H9 (cell line): Measurements from ENCODE around the gene GALNT15. TPM values are rescaled to one million over a fixed set of nuclear protein-coding genes. Genes with fewer than 3 reads are reported as not detected.

ENCODE experiments used
- DNase-seq: peaks from one replicate; pipeline ENCODE4 v3.0.0-alpha.2; 2017
- H2AFZ ChIP-seq: one replicate; pipeline ENCODE4 v1.6.1; 2013; ENCODE audit warnings: mild to moderate bottlenecking, low read length, control low read depth, moderate library complexity
- H2AK5ac ChIP-seq: 2 replicates; pipeline ENCODE4 v1.6.1; 2013; ENCODE audit warnings: low read length, control low read depth, mixed read lengths; ENCODE audit not compliant: insufficient read length
- H2BK120ac ChIP-seq: one replicate; pipeline ENCODE4 v1.6.1; 2013; ENCODE audit warnings: low read depth, mild to moderate bottlenecking, low read length, control low read depth, inconsistent platforms; ENCODE audit not compliant: poor library complexity, severe bottlenecking
- H2BK12ac ChIP-seq: 2 replicates; pipeline ENCODE4 v1.6.1; 2013; ENCODE audit warnings: low read length, control low read depth, mixed read lengths, low read depth; ENCODE audit not compliant: insufficient read length
- H2BK15ac ChIP-seq: 2 replicates; pipeline ENCODE4 v1.6.1; 2013; ENCODE audit warnings: low read depth, low read length, control low read depth
- H2BK20ac ChIP-seq: one replicate; pipeline ENCODE4 v1.6.1; 2013; ENCODE audit warnings: low read depth, mild to moderate bottlenecking, low read length, control low read depth, inconsistent platforms; ENCODE audit not compliant: poor library complexity, severe bottlenecking
- H2BK5ac ChIP-seq: 2 replicates; pipeline ENCODE4 v1.6.1; 2013; ENCODE audit warnings: low read length, control low read depth, mixed read lengths; ENCODE audit not compliant: insufficient read length
- H3K14ac ChIP-seq: 2 replicates; pipeline ENCODE4 v1.6.1; 2013; ENCODE audit warnings: low read length, control low read depth; ENCODE audit not compliant: insufficient read depth
- H3K18ac ChIP-seq: 2 replicates; pipeline ENCODE4 v1.6.1; 2013; ENCODE audit warnings: low read depth, mild to moderate bottlenecking, mixed read lengths, low read length, control low read depth; ENCODE audit not compliant: insufficient read length
- H3K23ac ChIP-seq: 2 replicates; pipeline ENCODE4 v1.6.1; 2013; ENCODE audit warnings: low read length, control low read depth, mixed read lengths, low read depth; ENCODE audit not compliant: insufficient read length
- H3K23me2 ChIP-seq: 2 replicates; pipeline ENCODE4 v1.6.1; 2013; ENCODE audit warnings: low read depth, mild to moderate bottlenecking, mixed read lengths, low read length, control low read depth; ENCODE audit not compliant: insufficient read length, poor library complexity, severe bottlenecking
- H3K27ac ChIP-seq: 2 replicates; pipeline ENCODE4 v1.5.1; 2013; ENCODE audit warnings: low read length, control low read depth, mixed read lengths, low read depth; ENCODE audit not compliant: insufficient read length
- H3K27me3 ChIP-seq: 2 replicates; pipeline ENCODE4 v1.6.1; 2013; ENCODE audit warnings: low read length, control low read depth, inconsistent platforms; ENCODE audit not compliant: insufficient read depth
- H3K4ac ChIP-seq: 2 replicates; pipeline ENCODE4 v1.6.1; 2013; ENCODE audit warnings: low read depth, mild to moderate bottlenecking, control low read depth, inconsistent platforms, low read length, moderate library complexity
- H3K4me1 ChIP-seq: 2 replicates; pipeline ENCODE4 v1.6.1; 2013; ENCODE audit warnings: low read length, control low read depth, inconsistent platforms; ENCODE audit not compliant: insufficient read depth
- H3K4me2 ChIP-seq: 2 replicates; pipeline ENCODE4 v1.6.1; 2013; ENCODE audit warnings: low read length, control low read depth, mixed read lengths; ENCODE audit not compliant: insufficient read length, insufficient read depth
- H3K56ac ChIP-seq: 2 replicates; pipeline ENCODE4 v1.6.1; 2013; ENCODE audit warnings: low read depth, mild to moderate bottlenecking, mixed read lengths, low read length, control low read depth; ENCODE audit not compliant: insufficient read length
- H3K79me1 ChIP-seq: 2 replicates; pipeline ENCODE4 v1.6.1; 2013; ENCODE audit warnings: low read depth, mild to moderate bottlenecking, moderate library complexity, low read length, control low read depth, inconsistent platforms; ENCODE audit not compliant: insufficient read depth, poor library complexity, severe bottlenecking
- H3K79me2 ChIP-seq: 2 replicates; pipeline ENCODE4 v1.6.1; 2013; ENCODE audit warnings: low read length, control low read depth, inconsistent platforms; ENCODE audit not compliant: insufficient read depth
- H3K9ac ChIP-seq: 2 replicates; pipeline ENCODE4 v1.6.1; 2013; ENCODE audit warnings: low read length, control low read depth, mixed read lengths; ENCODE audit not compliant: insufficient read length; ENCODE audit errors: extremely low read depth
- H3K9me3 ChIP-seq: one replicate; pipeline ENCODE4 v1.6.1; 2013; ENCODE audit warnings: low read depth, low read length, inconsistent platforms; ENCODE audit not compliant: control insufficient read depth
- H3T11ph ChIP-seq: one replicate; pipeline ENCODE4 v1.6.1; 2013; ENCODE audit warnings: mild to moderate bottlenecking, low read length, control low read depth, inconsistent platforms
- H4K20me1 ChIP-seq: one replicate; pipeline ENCODE4 v1.6.1; 2013; ENCODE audit not compliant: control insufficient read depth, insufficient read length, insufficient read depth
- H4K5ac ChIP-seq: 2 replicates; pipeline ENCODE4 v1.6.1; 2013; ENCODE audit warnings: low read depth, mild to moderate bottlenecking, mixed read lengths, low read length, control low read depth; ENCODE audit not compliant: insufficient read length
- H4K8ac ChIP-seq: replicated peaks from 2 replicates; pipeline ENCODE4 v1.6.1; 2013; ENCODE audit warnings: low read length, control low read depth, mixed read lengths, low read depth; ENCODE audit not compliant: insufficient read length
- H4K91ac ChIP-seq: 2 replicates; pipeline ENCODE4 v1.6.1; 2013; ENCODE audit warnings: low read depth, mild to moderate bottlenecking, moderate library complexity, mixed read lengths, low read length, control low read depth; ENCODE audit not compliant: insufficient read length
- H3K27ac Mint-ChIP-seq, 3 experiments: 2 replicates in 2 of 3; 3 replicates in 1 of 3; pipeline ENCODE4 v1.8.0; 2020 to 2021; ENCODE audit warnings: mixed read lengths in 3 of 3, mild to moderate bottlenecking in 1 of 3, moderate library complexity in 1 of 3
- H3K27me3 Mint-ChIP-seq: 2 replicates; pipeline ENCODE4 v1.8.0; 2021; ENCODE audit warnings: low read depth, mild to moderate bottlenecking, moderate library complexity, mixed read lengths
- H3K36me3 Mint-ChIP-seq, 3 experiments: 2 replicates in 2 of 3; 3 replicates in 1 of 3; pipeline ENCODE4 v1.8.0; 2020 to 2021; ENCODE audit warnings: low read depth in 3 of 3, mixed read lengths in 3 of 3; ENCODE audit not compliant: insufficient read depth in 1 of 3
- H3K4me1 Mint-ChIP-seq, 2 experiments: 2 replicates each; pipeline ENCODE4 v1.8.0; 2020; ENCODE audit warnings: mixed read lengths in 2 of 2
- H3K4me3 Mint-ChIP-seq, 2 experiments: 2 replicates in 1 of 2; 3 replicates in 1 of 2; pipeline ENCODE4 v1.8.0; 2020 to 2021; ENCODE audit warnings: mild to moderate bottlenecking in 2 of 2, mixed read lengths in 2 of 2, moderate library complexity in 1 of 2
- H3K9me3 Mint-ChIP-seq, 2 experiments: 2 replicates in 1 of 2; 3 replicates in 1 of 2; pipeline ENCODE4 v1.8.0; 2020; ENCODE audit warnings: mild to moderate bottlenecking in 2 of 2, mixed read lengths in 2 of 2, moderate library complexity in 1 of 2
- WGBS: extraction: QIAGEN DNeasy Blood & Tissue Kit; methylation state at CpG from one replicate; pipeline ENCODE4 v1.1.7; 2013; ENCODE audit warnings: missing lambda C conversion rate, low lambda C conversion rate, mixed read lengths; ENCODE audit not compliant: insufficient read length; ENCODE audit errors: extremely low coverage; 5-methylcytosine and 5-hydroxymethylcytosine counted together
- total RNA-seq: library from RNA; stranded (reverse); gene quantifications from 2 replicates; pipeline ENCODE4 v1.2.1, GENCODE V29; 2021
- TF ChIP-seq, protein P1 (sequence below): fragments of 200-600 bp; sonication (generic); conservative IDR thresholded peaks from 3 replicates; pipeline ENCODE4 v1.8.0; 2021; ENCODE audit warnings: antibody characterized with exemption, mild to moderate bottlenecking

The GALNT15 gene
- total RNA-seq, 1 experiment from 2014 or later: 0.04 TPM

DNA sequence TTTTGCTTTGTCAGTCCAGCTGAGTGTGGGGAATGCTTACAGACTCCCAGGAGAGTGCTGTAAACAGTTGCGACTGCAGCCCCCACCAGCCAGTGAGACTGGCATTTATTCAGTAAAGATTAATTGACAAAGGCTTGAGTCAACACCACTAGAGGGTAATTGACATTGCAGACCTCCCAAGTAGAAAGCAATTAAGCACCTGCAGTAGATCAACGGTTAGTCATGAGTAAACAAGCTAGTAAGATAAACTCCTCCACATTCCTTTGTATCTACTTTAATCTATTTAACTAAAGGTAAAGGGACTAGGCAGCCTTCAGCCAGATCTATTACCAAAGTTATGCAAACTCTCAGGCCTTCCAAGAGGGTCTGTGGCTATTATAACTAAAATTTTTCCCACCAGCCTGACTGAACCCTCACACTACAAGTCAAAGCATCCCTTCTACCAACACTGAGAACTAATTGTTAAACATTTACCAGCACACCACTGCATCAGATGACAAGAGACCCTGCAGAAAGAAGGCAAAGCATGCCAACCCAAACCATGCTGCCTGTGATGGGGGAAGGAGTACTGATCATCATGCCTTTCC is 30.5 kb upstream of the GALNT15 start:
- H3K9me3 Mint-ChIP-seq: peaks cover 35 to 37% of the 10 kb centered on the region in 2 experiments

More for the DNA sequence above, 30.5 kb upstream of the GALNT15 start:
- no peak overlapping the region for H2AK5ac ChIP-seq
- no peak overlapping the region for H3K4me2 ChIP-seq
- no peak overlapping the region for H4K91ac ChIP-seq
- no peak overlapping the region for H3K14ac ChIP-seq
- Mint-ChIP-seq H3K27ac (peak overlapping the region in 1 of 3 experiments; percentile 6; a peak in 1 of 7 replicates), H3K27me3 (peaks cover 8% of the 10 kb centered on the region), H3K4me1 (no peaks in the 10 kb centered on the region), H3K36me3 (peaks cover 7 to 13% (median 13%) of the 10 kb centered on the region in 3 experiments), H3K4me3 (no peak overlapping the region)
- TF ChIP-seq, protein P1, sequence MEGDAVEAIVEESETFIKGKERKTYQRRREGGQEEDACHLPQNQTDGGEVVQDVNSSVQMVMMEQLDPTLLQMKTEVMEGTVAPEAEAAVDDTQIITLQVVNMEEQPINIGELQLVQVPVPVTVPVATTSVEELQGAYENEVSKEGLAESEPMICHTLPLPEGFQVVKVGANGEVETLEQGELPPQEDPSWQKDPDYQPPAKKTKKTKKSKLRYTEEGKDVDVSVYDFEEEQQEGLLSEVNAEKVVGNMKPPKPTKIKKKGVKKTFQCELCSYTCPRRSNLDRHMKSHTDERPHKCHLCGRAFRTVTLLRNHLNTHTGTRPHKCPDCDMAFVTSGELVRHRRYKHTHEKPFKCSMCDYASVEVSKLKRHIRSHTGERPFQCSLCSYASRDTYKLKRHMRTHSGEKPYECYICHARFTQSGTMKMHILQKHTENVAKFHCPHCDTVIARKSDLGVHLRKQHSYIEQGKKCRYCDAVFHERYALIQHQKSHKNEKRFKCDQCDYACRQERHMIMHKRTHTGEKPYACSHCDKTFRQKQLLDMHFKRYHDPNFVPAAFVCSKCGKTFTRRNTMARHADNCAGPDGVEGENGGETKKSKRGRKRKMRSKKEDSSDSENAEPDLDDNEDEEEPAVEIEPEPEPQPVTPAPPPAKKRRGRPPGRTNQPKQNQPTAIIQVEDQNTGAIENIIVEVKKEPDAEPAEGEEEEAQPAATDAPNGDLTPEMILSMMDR: no peak
- no peak overlapping the region for H3K27ac ChIP-seq
- H2BK12ac ChIP-seq: no peak overlapping the region
- no peak overlapping the region for H3K23ac ChIP-seq
- no peak overlapping the region for H2BK5ac ChIP-seq
- H3K9me3 ChIP-seq: peaks cover 17% of the 10 kb centered on the region
- no peak for DNase-seq
- H3T11ph ChIP-seq: no peak overlapping the region
- H4K20me1 ChIP-seq: no peaks in the 10 kb centered on the region
- no peak overlapping the region for H2AFZ ChIP-seq
- no peak overlapping the region for H4K8ac ChIP-seq
- no peak overlapping the region for H2BK15ac ChIP-seq
- whole genome bisulfite sequencing: no CpG with 5 or more reads among the region's 2 CpGs
- H3K9ac ChIP-seq: no peak overlapping the region
- no peak overlapping the region for H2BK20ac ChIP-seq
- H3K4ac ChIP-seq: no peak overlapping the region
- H3K18ac ChIP-seq: no peak overlapping the region
- no peaks in the 10 kb centered on the region for H3K79me1 ChIP-seq
- no peaks in the 10 kb centered on the region for H3K27me3 ChIP-seq
- H3K23me2 ChIP-seq: no peaks in the 10 kb centered on the region
- H3K4me1 ChIP-seq: no peaks in the 10 kb centered on the region
- H2BK120ac ChIP-seq: no peak overlapping the region
- H3K79me2 ChIP-seq: no peaks in the 10 kb centered on the region
- no peak overlapping the region for H3K56ac ChIP-seq
- no peak overlapping the region for H4K5ac ChIP-seq
